Erythroblast (primary cell): ENCODE data around the gene LNPEP.

Experiments
- GATA1 ChIP-seq: IDR thresholded peaks from 2 replicates; pipeline ENCODE4 v1.6.1; 2011; ENCODE audit warnings: low read depth, mild to moderate bottlenecking, control low read depth, low read length, moderate library complexity
- POLR2A ChIP-seq: IDR thresholded peaks from 2 replicates; pipeline ENCODE4 v1.6.1; 2011; ENCODE audit warnings: mild to moderate bottlenecking, low read length

- TF ChIP-seq POLR2A (no peak), GATA1 (no peak)
Observed at GRCh38 chr5:97002983-97003382, 67.1 kb downstream of the LNPEP start.
